Measurements from ENCODE around the gene EFNA5. TPM values are rescaled to one million over a fixed set of nuclear protein-coding genes. Genes with fewer than 3 reads are reported as not detected.

The EFNA5 gene
- total RNA-seq, 1 donor from 2014 or later = 11.1 TPM

DNA sequence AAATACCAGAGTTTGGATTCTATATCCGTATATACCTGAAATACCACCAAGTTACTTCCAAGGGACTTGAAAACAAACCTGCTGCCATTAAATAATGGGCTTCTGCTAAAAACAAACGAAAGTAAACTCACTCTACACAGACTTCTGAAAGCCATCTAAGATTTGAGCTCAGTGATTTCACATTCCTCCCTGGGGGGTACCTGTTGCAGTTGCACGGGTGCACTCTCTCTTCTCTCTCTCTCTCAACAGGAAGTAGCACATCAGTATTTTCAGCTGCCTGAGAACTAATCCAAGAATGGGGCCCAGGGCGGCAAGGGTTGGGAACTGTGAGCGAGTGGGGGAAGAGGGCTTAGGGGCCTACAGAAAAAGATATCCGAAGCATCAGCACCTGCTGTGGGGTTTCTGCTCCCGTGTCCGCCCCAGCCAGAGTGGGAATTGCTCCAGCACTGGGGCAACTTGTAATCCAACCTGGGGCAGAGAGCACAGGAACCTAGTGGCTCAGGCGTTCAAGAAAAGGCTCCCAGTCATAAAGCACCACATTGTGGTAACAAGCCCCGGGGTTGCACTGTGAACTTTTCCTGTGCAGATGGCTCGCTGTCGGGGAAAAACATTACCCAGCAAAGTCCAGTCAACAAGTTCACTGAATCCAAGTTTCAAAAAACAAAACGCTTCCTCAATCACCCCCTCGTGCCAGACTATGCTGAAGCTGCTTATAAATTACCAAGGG lies 99.8 kb downstream of the EFNA5 start:
- peak; percentile 61 for DNase-seq

DNA sequence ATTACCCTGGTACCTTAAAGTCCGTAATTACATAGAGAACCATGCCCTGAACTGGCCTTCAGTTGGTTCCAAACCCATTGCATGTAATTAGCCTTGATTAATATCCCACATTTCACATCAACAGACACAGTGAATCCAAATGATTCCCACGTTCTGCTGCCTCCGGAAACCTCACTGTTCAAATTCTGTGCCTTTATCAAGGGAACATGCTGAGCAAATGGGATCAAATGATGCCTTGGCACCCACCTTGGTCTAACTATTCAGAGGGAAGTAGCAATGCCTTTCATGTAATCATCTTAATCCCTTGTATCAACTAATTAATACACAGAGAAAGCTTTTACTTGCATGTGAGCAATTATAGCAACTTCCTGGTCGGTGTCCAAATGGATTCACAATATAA lies 100.6 kb downstream of the EFNA5 start:
- DNase-seq = no peak

- no peak for DNase-seq
Measured at GRCh38 chr5:107567901-107568671, 102.7 kb downstream of the EFNA5 start.

GRCh38 chr5:107566986-107567385 lies 103.8 kb downstream of the EFNA5 start:
- DNase-seq = no peak

DNA sequence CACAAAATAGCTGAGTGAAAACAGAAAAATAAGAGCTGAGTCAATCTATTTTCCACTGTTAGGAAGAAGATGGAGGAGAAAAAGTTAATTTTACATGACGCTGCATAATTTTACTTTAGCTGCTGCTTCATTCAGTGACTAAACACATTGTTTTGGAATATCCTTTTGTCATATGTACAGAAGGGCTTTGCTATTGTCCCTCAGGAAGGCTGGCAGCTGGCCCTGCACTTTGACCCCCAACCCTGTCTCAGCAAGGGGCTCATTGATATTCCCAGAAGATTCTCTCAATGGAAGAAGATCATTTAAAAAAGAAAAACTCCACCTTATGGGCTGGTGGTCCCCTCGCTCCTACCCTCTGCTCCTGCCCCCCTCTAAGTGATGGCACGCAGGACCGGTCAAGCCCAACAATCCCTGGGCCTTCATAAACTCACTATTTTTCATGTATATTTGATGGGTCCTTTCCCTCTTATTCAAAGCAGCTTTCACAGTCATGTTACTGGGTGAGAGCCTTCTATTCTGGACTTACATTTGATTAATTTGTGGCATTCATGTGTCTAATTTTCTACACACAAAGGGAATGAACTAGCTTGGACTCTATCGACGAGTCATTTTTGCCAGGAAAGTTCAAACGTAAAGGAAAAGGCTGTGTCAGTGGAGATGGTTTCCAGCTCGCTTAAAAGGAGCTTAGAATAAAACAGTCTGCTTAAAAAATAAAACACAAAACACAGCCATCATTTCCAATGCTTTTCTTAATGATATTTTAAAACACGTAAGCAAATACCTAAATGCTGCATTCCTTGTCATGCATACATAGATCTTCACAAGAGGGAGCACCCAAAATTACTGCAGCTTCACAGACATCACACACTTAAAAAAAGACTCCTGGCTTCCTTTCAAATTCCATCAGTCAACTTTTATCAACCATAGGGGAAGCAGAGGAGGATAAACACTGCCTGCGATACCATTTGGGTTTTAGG lies 104.7 kb downstream of the EFNA5 start:
- no peak for DNase-seq

DNA sequence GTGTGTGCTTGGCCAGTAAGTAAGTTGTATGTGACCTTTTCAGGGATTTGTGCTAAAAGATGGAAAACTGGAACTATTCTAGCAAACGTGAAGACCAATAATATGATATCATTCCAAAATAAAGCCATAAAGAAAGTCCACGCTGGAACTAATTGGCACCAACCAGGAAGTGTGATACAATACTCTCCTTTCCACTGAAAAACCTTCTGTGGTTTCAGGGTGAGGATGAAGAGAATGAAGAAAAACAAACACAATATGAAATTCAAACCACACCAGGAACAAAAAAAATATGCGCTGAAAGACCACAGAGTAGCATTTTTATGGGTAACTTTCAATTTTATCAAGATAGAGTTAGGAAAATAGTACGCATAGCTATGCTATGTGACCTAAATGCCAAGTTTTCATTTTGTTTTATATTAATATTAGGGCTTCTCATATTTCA lies 105.8 kb downstream of the EFNA5 start:
- DNase-seq = no peak

DNA sequence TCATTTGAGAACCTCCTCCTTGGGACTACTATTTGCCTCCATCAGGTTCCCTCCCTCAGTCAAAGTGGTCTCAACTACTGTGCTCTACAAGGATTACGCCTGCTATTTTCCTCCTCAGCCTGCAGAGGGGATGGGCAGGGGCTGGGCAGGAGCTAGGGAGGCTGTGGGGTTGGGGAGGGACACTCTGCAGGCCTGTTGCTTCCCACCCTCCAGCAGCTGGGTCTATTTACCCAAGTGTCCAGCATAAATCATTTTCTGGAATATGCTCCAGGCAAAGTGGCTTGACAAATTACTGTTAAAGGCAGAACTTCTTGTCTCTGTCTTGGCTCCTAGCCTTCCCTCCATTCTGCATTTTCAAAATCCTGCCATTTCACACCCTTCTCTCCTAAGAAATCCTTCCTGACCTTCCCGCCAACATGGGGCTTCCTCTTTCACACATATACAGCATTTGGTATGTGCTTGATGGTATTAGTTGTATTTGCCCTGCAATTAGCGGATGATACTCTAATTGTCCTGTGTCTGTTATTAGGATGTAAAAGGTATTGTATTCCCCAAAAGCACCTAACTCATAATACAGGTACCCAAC lies 106.7 kb downstream of the EFNA5 start:
- DNase-seq = no peak

GRCh38 chr5:107560377-107560776 lies 110.4 kb downstream of the EFNA5 start:
- no peak for DNase-seq

DNA sequence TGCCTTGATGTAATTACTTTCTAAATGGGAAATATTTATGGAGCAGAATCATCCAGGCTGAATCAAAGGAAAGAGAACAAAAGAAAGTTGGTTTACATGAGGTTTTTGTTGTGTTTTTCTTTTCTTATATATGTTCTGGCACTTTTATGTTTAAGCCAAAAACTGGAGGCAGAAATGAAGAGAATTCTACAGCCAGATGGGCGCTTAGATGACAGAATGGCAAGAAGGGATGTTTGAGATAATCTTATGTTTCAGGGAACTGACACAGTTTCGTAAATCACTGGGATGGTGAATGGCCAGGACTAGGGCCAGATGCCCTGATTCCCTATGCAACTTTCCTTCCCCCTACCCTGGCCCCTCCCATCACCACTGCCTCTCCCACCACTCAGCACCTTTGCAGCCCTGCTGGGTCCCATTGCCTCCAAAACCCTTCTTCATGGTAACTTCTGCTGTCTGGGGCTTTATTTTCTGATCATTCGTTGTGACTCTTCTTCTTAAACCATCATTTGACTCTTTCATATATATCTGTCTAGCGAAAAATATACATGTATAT lies 111.8 kb downstream of the EFNA5 start:
- DNase-seq = no peak

- DNase-seq = peak; percentile 52
Measured at GRCh38 chr5:107557051-107557658, 113.6 kb downstream of the EFNA5 start.

- no peak for DNase-seq
Measured at GRCh38 chr5:107556575-107556974, 114.2 kb downstream of the EFNA5 start.

DNA sequence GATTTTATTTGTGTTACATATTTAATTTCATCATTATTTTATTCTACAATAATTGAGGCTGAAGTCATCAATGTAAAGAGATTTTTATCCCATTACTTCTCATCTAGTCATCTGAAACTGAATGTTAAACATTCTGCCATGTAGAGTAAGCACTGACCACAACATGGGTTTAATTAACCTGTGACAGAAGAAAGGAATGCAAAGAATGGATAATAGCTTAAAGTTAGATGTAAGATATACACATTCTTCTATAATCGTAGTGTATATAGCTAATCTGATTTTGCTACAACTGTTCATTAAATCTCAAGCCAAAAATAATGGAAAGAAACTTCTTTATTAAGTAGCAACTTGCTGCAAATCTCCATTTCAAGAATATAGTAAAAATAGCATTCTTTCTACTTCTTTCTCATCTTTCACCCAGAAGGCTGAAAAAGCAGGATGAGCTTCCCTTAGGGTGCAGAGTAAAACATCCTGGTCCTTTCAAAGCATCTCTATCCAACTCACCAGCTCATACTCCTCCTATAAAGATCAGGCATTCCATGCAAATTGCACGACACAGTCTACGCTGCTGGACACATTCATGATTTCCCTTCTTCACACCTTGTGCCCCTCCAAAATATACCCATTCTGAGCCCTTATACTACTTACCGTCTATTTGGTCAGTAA lies 115.2 kb downstream of the EFNA5 start:
- no peak for DNase-seq

GRCh38 chr5:107554776-107555424 lies 115.8 kb downstream of the EFNA5 start:
- DNase-seq = no peak

DNA sequence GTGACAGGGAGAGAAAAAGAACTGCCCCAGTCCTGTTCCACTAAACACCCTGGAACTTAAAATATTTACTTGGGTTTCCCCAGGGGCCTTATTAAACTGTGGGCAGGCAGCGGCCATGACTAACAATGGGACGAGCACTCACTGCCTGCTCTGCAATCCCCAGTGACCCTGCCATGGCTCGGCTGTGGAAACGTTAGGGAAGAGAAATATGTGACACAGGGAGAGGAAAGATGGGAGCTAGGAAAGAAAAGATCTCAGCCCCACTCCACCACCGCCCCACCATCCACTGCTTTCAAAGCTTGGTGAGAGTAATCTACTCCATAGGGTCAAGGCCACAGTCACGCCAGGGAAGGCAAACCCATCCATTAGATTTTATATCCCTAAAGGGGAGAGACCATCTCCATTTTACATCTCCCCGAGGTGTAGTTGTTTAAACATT lies 117.6 kb downstream of the EFNA5 start:
- no peak for DNase-seq

- no peak for DNase-seq
Measured at GRCh38 chr5:107551088-107551487, 119.6 kb downstream of the EFNA5 start.

- DNase-seq = no peak
Measured at GRCh38 chr5:107549567-107549966, 121.2 kb downstream of the EFNA5 start.

GRCh38 chr5:107548477-107548876 lies 122.3 kb downstream of the EFNA5 start:
- no peak for DNase-seq

DNA sequence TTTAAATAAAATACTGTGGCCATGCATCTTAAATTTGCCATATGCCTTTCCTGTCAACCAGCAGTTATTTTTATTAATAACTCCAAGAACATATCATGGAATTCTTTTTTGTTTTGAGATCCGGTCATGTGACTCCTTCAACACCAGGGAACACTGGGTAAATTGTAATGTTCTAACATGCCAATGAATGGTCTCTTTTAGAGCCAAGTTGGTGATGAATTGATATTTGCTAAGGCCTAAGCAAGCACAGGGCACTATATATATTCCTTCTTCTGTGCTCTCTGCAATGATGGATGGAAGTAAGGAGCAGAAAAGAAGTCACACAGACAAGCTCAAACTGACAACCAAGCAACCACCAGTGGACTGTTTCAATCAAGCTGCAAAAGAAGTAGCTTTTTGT lies 124.0 kb downstream of the EFNA5 start:
- no peak for DNase-seq

- DNase-seq = no peak
Measured at GRCh38 chr5:107545486-107545885, 125.3 kb downstream of the EFNA5 start.

- no peak for DNase-seq
Measured at GRCh38 chr5:107544967-107545366, 125.8 kb downstream of the EFNA5 start.

Data from tongue (tissue), 2 donors.